GM12878 (cell line): ENCODE data around the gene DUSP10. TPM values are rescaled to one million over a fixed set of nuclear protein-coding genes. Genes with fewer than 3 reads are reported as not detected.

ENCODE experiments used
- BACH1 ChIP-seq: fragments of 450-650 bp; IDR thresholded peaks from 2 replicates; pipeline ENCODE4 v1.6.1; 2017; ENCODE audit warnings: mild to moderate bottlenecking, borderline replicate concordance
- CHD1 ChIP-seq: IDR thresholded peaks from 2 replicates; pipeline ENCODE4 v1.6.1; 2012; ENCODE audit warnings: low read depth, low read length, improper control_type of control experiment
- CHD4 ChIP-seq: fragments of 200-600 bp; sonication (generic); IDR thresholded peaks from 2 replicates; pipeline ENCODE4 v1.6.1; 2016; ENCODE audit warnings: mild to moderate bottlenecking
- EGR1 ChIP-seq, 2 experiments: IDR thresholded peaks; 1 replicate in 1 of 2; 2 replicates in 1 of 2; pipeline ENCODE4 v1.6.1; 2011 to 2012; ENCODE audit warnings: low read depth in 2 of 2, low read length in 2 of 2, borderline replicate concordance in 1 of 2, mild to moderate bottlenecking in 1 of 2, moderate library complexity in 1 of 2
- EZH2 ChIP-seq: IDR thresholded peaks from 2 replicates; pipeline ENCODE4 v1.6.1; 2012; ENCODE audit warnings: low read depth, mild to moderate bottlenecking, control low read depth, inconsistent platforms, low read length, borderline replicate concordance; ENCODE audit not compliant: control insufficient read depth
- FOXK2 ChIP-seq: fragments of 450-650 bp; IDR thresholded peaks from 2 replicates; pipeline ENCODE4 v1.6.1; 2017; ENCODE audit warnings: mild to moderate bottlenecking, moderate library complexity
- IKZF2 ChIP-seq, 2 experiments: fragments of 450-650 bp; IDR thresholded peaks; 2 replicates each; pipeline ENCODE4 v1.6.1; 2017; ENCODE audit warnings: mild to moderate bottlenecking in 2 of 2, moderate library complexity in 2 of 2
- PAX8 ChIP-seq: fragments of 450-650 bp; IDR thresholded peaks from 2 replicates; pipeline ENCODE4 v1.6.1; 2017; ENCODE audit warnings: mild to moderate bottlenecking, moderate library complexity
- PML ChIP-seq: IDR thresholded peaks from 2 replicates; pipeline ENCODE4 v1.6.1; 2012; ENCODE audit warnings: low read length, inconsistent platforms
- RCOR1 ChIP-seq: conservative IDR thresholded peaks from 2 replicates; pipeline ENCODE4 v1.6.1; 2012; ENCODE audit warnings: low read depth, low read length, improper control_type of control experiment
- SMAD5 ChIP-seq: IDR thresholded peaks from 2 replicates; pipeline ENCODE4 v1.6.1; 2016; ENCODE audit warnings: antibody characterized with exemption, low read depth
- SMARCA5 ChIP-seq: fragments of 450-650 bp; IDR thresholded peaks from 2 replicates; pipeline ENCODE4 v1.6.1; 2017; ENCODE audit warnings: mild to moderate bottlenecking
- TCF7 ChIP-seq: IDR thresholded peaks from 2 replicates; pipeline ENCODE4 v1.6.1; 2014; ENCODE audit warnings: antibody characterized with exemption, borderline replicate concordance
- YBX1 ChIP-seq: fragments of 450-650 bp; IDR thresholded peaks from 2 replicates; pipeline ENCODE4 v1.6.1; 2016; ENCODE audit warnings: antibody characterized with exemption
- ZNF207 ChIP-seq: fragments of 450-650 bp; IDR thresholded peaks from 2 replicates; pipeline ENCODE4 v1.6.1; 2014; ENCODE audit warnings: antibody characterized with exemption, mild to moderate bottlenecking, borderline replicate concordance
- ZNF217 ChIP-seq: fragments of 450-650 bp; IDR thresholded peaks from 2 replicates; pipeline ENCODE4 v1.6.1; 2017; ENCODE audit warnings: antibody characterized with exemption, mild to moderate bottlenecking
- ZNF24 ChIP-seq: fragments of 450-650 bp; IDR thresholded peaks from 2 replicates; pipeline ENCODE4 v1.6.1; 2017; ENCODE audit warnings: antibody characterized with exemption, mild to moderate bottlenecking
- polyA plus RNA-seq, 11 experiments: library from polyadenylated mRNA; depleted of rRNA in 4 of 11; unstranded in 6 of 11; stranded (reverse) in 5 of 11; fragments of >200 nt; fragmentation: Nextera tagmentation in 4 of 11; fragmentation: Illumina TruSeq in 1 of 11; extraction: Ambion mirVana in 4 of 11; extraction: Trizol in 1 of 11; gene quantifications; 1 replicate in 1 of 11; 2 replicates in 10 of 11; pipeline versions ENCODE4 v1.2.1 to v1.2.3, GENCODE V29; 2011 to 2016; ENCODE audit warnings: inconsistent platforms in 2 of 11, missing spikeins in 2 of 11, low read depth in 1 of 11
- total RNA-seq, 4 experiments: library from RNA; depleted of rRNA in 3 of 4; stranded (reverse); fragments of >200 nt in 3 of 4; fragmentation: Illumina TruSeq in 1 of 4; extraction: Trizol in 1 of 4; gene quantifications; 2 replicates each; pipeline versions ENCODE4 v1.2.1 to v1.2.3, GENCODE V29; 2013 to 2021
- TF ChIP-seq, protein P1 (sequence below): fragments of 450-650 bp; IDR thresholded peaks from 2 replicates; pipeline ENCODE4 v1.6.1; 2014; ENCODE audit warnings: mild to moderate bottlenecking
- TF ChIP-seq, protein P2 (sequence below): fragments of 450-650 bp; IDR thresholded peaks from 2 replicates; pipeline ENCODE4 v1.6.1; 2016; ENCODE audit warnings: mild to moderate bottlenecking, moderate library complexity, borderline replicate concordance
- TF ChIP-seq, protein P3 (sequence below): IDR thresholded peaks from 2 replicates; pipeline ENCODE4 v1.6.1; 2012; ENCODE audit warnings: low read depth, low read length, improper control_type of control experiment
- TF ChIP-seq, protein P4 (sequence below): IDR thresholded peaks from 2 replicates; pipeline ENCODE4 v1.6.1; 2012; ENCODE audit warnings: mild to moderate bottlenecking, low read depth, low read length

DUSP10 gene
- total and polyA plus RNA-seq, 10 of the 15 experiments (the other 5 are each of a cell fraction or from before 2014, with no cell fraction given), result 20.3 to 38.4 (median 27.8) TPM

DNA sequence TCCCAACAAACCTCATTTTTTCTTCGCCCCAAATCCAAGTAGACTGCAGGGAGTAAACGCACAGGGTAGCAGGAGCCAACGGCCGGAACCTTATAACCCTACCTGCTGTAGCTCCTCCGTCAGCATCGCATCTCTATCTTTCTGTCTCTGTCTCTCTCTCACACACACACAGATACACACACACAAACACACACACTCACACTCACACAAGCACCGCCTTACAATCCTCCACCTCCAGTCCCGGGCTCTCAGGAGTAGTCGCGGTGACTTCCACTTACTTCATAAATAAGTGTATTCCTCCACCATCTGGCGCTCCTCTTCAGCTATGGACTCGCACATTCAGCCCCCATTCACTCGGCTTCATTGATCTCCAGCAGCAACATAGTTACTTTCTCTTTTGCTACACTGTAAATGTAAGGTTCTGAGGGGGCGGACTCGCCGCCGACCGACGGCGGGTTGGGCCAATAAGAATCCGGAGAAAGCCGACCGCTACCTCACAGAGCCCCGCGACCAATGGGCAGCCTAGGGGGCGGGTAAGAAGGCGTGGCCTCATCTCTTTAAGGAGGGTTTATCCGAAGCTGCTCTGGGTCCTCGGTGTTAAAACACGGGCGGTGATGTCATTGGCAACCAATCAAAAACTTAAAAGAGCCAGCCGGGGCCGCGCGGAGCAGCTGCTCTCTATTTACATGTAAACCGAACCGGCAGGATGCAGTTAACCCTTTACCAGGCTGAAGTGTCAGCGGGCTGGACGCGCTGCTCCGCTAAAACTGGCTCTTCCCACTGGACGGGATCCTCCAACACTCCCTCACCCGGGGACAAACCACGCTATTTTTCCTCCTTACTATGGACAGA, at the start of gene DUSP10 (continued):
- TF ChIP-seq, protein P1, sequence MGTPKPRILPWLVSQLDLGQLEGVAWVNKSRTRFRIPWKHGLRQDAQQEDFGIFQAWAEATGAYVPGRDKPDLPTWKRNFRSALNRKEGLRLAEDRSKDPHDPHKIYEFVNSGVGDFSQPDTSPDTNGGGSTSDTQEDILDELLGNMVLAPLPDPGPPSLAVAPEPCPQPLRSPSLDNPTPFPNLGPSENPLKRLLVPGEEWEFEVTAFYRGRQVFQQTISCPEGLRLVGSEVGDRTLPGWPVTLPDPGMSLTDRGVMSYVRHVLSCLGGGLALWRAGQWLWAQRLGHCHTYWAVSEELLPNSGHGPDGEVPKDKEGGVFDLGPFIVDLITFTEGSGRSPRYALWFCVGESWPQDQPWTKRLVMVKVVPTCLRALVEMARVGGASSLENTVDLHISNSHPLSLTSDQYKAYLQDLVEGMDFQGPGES, result peak; percentile 89
- TF ChIP-seq TCF7 (no peak), ZNF217 (no peak), PML (peak; percentile 79), EZH2 (no peak), ZNF207 (peak; percentile 62), CHD1 (no peak), CHD4 (no peak), PAX8 (no peak), SMAD5 (no peak), ZNF24 (no peak), SMARCA5 (no peak), FOXK2 (no peak), BACH1 (0 out of 2 replicates have a peak, but pooled peaks have one; percentile 29), YBX1 (no peak), RCOR1 (no peak), IKZF2 (IDR thresholded peaks at IDR 0.05) (peak in 1 of 2 experiments; percentile 58; a peak in 2 of 4 replicates), EGR1 (IDR thresholded peaks at IDR 0.05; ENCODE audit: borderline replicate concordance in 1 of 2, low read depth in 2 of 2, low read length in 2 of 2) (peak in 1 of 2 experiments; percentile 73; a peak in 2 of 3 replicates)
- TF ChIP-seq, protein P2, sequence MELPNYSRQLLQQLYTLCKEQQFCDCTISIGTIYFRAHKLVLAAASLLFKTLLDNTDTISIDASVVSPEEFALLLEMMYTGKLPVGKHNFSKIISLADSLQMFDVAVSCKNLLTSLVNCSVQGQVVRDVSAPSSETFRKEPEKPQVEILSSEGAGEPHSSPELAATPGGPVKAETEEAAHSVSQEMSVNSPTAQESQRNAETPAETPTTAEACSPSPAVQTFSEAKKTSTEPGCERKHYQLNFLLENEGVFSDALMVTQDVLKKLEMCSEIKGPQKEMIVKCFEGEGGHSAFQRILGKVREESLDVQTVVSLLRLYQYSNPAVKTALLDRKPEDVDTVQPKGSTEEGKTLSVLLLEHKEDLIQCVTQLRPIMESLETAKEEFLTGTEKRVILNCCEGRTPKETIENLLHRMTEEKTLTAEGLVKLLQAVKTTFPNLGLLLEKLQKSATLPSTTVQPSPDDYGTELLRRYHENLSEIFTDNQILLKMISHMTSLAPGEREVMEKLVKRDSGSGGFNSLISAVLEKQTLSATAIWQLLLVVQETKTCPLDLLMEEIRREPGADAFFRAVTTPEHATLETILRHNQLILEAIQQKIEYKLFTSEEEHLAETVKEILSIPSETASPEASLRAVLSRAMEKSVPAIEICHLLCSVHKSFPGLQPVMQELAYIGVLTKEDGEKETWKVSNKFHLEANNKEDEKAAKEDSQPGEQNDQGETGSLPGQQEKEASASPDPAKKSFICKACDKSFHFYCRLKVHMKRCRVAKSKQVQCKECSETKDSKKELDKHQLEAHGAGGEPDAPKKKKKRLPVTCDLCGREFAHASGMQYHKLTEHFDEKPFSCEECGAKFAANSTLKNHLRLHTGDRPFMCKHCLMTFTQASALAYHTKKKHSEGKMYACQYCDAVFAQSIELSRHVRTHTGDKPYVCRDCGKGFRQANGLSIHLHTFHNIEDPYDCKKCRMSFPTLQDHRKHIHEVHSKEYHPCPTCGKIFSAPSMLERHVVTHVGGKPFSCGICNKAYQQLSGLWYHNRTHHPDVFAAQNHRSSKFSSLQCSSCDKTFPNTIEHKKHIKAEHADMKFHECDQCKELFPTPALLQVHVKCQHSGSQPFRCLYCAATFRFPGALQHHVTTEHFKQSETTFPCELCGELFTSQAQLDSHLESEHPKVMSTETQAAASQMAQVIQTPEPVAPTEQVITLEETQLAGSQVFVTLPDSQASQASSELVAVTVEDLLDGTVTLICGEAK, result peak; percentile 35; the same call in 1 of the 2 replicates
- TF ChIP-seq, protein P3, sequence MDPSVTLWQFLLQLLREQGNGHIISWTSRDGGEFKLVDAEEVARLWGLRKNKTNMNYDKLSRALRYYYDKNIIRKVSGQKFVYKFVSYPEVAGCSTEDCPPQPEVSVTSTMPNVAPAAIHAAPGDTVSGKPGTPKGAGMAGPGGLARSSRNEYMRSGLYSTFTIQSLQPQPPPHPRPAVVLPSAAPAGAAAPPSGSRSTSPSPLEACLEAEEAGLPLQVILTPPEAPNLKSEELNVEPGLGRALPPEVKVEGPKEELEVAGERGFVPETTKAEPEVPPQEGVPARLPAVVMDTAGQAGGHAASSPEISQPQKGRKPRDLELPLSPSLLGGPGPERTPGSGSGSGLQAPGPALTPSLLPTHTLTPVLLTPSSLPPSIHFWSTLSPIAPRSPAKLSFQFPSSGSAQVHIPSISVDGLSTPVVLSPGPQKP, result 0 out of 2 replicates have a peak, but pooled peaks have one; percentile 21
- TF ChIP-seq, protein P4, sequence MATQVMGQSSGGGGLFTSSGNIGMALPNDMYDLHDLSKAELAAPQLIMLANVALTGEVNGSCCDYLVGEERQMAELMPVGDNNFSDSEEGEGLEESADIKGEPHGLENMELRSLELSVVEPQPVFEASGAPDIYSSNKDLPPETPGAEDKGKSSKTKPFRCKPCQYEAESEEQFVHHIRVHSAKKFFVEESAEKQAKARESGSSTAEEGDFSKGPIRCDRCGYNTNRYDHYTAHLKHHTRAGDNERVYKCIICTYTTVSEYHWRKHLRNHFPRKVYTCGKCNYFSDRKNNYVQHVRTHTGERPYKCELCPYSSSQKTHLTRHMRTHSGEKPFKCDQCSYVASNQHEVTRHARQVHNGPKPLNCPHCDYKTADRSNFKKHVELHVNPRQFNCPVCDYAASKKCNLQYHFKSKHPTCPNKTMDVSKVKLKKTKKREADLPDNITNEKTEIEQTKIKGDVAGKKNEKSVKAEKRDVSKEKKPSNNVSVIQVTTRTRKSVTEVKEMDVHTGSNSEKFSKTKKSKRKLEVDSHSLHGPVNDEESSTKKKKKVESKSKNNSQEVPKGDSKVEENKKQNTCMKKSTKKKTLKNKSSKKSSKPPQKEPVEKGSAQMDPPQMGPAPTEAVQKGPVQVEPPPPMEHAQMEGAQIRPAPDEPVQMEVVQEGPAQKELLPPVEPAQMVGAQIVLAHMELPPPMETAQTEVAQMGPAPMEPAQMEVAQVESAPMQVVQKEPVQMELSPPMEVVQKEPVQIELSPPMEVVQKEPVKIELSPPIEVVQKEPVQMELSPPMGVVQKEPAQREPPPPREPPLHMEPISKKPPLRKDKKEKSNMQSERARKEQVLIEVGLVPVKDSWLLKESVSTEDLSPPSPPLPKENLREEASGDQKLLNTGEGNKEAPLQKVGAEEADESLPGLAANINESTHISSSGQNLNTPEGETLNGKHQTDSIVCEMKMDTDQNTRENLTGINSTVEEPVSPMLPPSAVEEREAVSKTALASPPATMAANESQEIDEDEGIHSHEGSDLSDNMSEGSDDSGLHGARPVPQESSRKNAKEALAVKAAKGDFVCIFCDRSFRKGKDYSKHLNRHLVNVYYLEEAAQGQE, result no peak
